Calu3 (cell line): ENCODE measurements around the gene NOC2L. TPM values are rescaled to one million over a fixed set of nuclear protein-coding genes. Genes with fewer than 3 reads are reported as not detected.

Experiments
- BruUV-seq: library from RNA; stranded (reverse); fragments of 400-500 nt; replicated peaks from 2 replicates; lab custom pipeline; 2021; lab: Mats Ljungman, UMichigan
- CTCF ChIA-PET: fragments of 300-600 bp; sonication (Branson Sonifier 250); formaldehyde crosslinking; loops from one replicate; lab custom pipeline; 2022; ENCODE audit warnings: antibody characterized with exemption; lab: Charles Lee
- DNase-seq: peaks from one replicate; pipeline ENCODE4 v3.0.0; 2022
- H3K27ac Mint-ChIP-seq: one replicate; pipeline ENCODE4 v1.8.0; 2022; ENCODE audit warnings: mixed read lengths; ENCODE audit not compliant: unreplicated experiment
- H3K27me3 Mint-ChIP-seq: one replicate; pipeline ENCODE4 v1.8.0; 2022; ENCODE audit warnings: mixed read lengths; ENCODE audit not compliant: unreplicated experiment
- H3K36me3 Mint-ChIP-seq: one replicate; pipeline ENCODE4 v1.8.0; 2022; ENCODE audit warnings: mild to moderate bottlenecking, moderate library complexity, mixed read lengths; ENCODE audit not compliant: insufficient read depth, unreplicated experiment
- H3K4me1 Mint-ChIP-seq: one replicate; pipeline ENCODE4 v1.8.0; 2022; ENCODE audit warnings: mild to moderate bottlenecking, low read depth, mixed read lengths; ENCODE audit not compliant: unreplicated experiment
- H3K4me3 Mint-ChIP-seq: one replicate; pipeline ENCODE4 v1.8.0; 2022; ENCODE audit warnings: mild to moderate bottlenecking, low read depth, moderate library complexity, mixed read lengths; ENCODE audit not compliant: unreplicated experiment
- H3K9me3 Mint-ChIP-seq: one replicate; pipeline ENCODE4 v1.8.0; 2022; ENCODE audit warnings: low read depth, mixed read lengths; ENCODE audit not compliant: unreplicated experiment
- intact Hi-C: fragments of 100-400 bp; cut with micrococcal nuclease; formaldehyde crosslinking; loops from one replicate; pipeline ENCODE4 v1.10.0; 2022; ENCODE audit not compliant: unreplicated experiment
- total RNA-seq: library from RNA; stranded (reverse); gene quantifications from 2 replicates; pipeline ENCODE4 v1.2.3, GENCODE V29; 2022
- TF ChIP-seq, protein P1 (sequence below): fragments of 200-600 bp; IDR thresholded peaks from one replicate; pipeline ENCODE4 v1.8.0; 2022; ENCODE audit warnings: antibody characterized with exemption; ENCODE audit not compliant: unreplicated experiment

The NOC2L gene
- total RNA-seq, 1 experiment from 2014 or later = 98.6 TPM

- no TSS peak for BruUV-seq
- Mint-ChIP-seq H3K4me3 (no peak overlapping the region), H3K4me1 (peaks cover 15% of the 10 kb centered on the region), H3K9me3 (no peaks in the 10 kb centered on the region), H3K36me3 (peaks cover 27% of the 10 kb centered on the region), H3K27ac (no peak overlapping the region), H3K27me3 (no peaks in the 10 kb centered on the region)
- CTCF ChIA-PET = no interaction called here
- intact Hi-C loops = no loop called here
- TF ChIP-seq, protein P1, sequence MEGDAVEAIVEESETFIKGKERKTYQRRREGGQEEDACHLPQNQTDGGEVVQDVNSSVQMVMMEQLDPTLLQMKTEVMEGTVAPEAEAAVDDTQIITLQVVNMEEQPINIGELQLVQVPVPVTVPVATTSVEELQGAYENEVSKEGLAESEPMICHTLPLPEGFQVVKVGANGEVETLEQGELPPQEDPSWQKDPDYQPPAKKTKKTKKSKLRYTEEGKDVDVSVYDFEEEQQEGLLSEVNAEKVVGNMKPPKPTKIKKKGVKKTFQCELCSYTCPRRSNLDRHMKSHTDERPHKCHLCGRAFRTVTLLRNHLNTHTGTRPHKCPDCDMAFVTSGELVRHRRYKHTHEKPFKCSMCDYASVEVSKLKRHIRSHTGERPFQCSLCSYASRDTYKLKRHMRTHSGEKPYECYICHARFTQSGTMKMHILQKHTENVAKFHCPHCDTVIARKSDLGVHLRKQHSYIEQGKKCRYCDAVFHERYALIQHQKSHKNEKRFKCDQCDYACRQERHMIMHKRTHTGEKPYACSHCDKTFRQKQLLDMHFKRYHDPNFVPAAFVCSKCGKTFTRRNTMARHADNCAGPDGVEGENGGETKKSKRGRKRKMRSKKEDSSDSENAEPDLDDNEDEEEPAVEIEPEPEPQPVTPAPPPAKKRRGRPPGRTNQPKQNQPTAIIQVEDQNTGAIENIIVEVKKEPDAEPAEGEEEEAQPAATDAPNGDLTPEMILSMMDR = no peak
- no peak for DNase-seq
Measured at GRCh38 chr1:956636-957035, 2.4 kb downstream of the NOC2L start.

DNA sequence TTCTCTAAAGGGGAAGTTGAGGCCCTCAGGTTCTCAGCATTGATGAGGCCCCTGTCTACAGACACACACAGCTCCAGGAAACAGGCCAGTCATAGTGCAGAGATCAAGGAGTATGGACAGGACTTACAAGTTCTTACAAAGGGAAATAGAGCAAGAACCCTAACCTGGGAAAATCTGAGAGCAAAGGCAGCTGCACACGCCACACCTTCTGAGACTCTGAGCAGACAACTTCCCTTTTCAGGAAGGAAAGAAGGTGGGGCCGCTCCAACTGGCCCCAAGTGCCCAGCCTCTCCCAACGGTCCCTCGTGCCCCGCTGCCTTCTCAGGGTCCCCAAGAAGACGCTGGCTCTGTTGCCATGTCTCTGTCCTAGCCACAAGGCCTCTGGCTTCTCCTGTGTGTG lies 3.6 kb downstream of the NOC2L start:
- Mint-ChIP-seq H3K4me1 (peaks cover 15% of the 10 kb centered on the region), H3K9me3 (no peaks in the 10 kb centered on the region), H3K27me3 (no peaks in the 10 kb centered on the region), H3K36me3 (peaks cover 32% of the 10 kb centered on the region), H3K4me3 (no peak overlapping the region), H3K27ac (no peak overlapping the region)
- DNase-seq = no peak
- intact Hi-C loops = no loop called here
- BruUV-seq = no TSS peak
- CTCF ChIA-PET = no interaction called here
- TF ChIP-seq, protein P1 = no peak

DNA sequence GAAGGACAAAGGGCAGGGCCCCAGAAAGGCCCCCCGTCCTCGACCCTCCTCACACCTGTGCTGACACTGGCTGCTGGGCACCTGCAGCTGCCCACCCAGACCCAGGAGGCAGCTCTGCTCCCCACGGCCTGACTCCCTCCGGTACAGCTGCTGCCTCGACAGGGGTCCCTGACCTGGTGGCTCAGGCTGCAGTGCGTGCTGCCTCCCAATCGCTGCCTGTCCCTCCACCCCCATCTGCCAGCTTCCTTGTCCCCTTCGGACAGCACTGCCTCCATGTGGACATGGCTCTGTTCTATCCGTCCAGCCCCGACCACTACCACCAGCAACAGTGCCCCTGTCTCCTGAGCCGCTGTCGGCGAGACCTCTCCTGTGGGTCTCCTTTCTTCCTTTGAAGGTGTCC lies 4.1 kb downstream of the NOC2L start:
- peaks cover 27% of the 10 kb centered on the region for H3K36me3 Mint-ChIP-seq
- no peaks in the 10 kb centered on the region for H3K27me3 Mint-ChIP-seq
- CTCF ChIA-PET = no interaction called here
- intact Hi-C loops = no loop called here
- H3K4me3 Mint-ChIP-seq = no peak overlapping the region
- no peaks in the 10 kb centered on the region for H3K9me3 Mint-ChIP-seq
- no TSS peak for BruUV-seq
- peaks cover 15% of the 10 kb centered on the region for H3K4me1 Mint-ChIP-seq
- no peak overlapping the region for H3K27ac Mint-ChIP-seq
- TF ChIP-seq, protein P1 = no peak
- DNase-seq = no peak

- Mint-ChIP-seq H3K36me3 (peaks cover 24% of the 10 kb centered on the region), H3K4me3 (no peak overlapping the region), H3K27ac (no peak overlapping the region), H3K4me1 (peaks cover 15% of the 10 kb centered on the region), H3K27me3 (no peaks in the 10 kb centered on the region), H3K9me3 (no peaks in the 10 kb centered on the region)
- BruUV-seq = no TSS peak
- CTCF ChIA-PET = no interaction called here
- intact Hi-C loops = no loop called here
- TF ChIP-seq, protein P1 = no peak
- DNase-seq = no peak
Measured at GRCh38 chr1:953524-954320, 5.3 kb downstream of the NOC2L start.
